ENCODE data around the gene DLX1. TPM values are rescaled to one million over a fixed set of nuclear protein-coding genes. Genes with fewer than 3 reads are reported as not detected.

The DLX1 gene
- total RNA-seq, 1 donor from 2014 or later, result not detected

GRCh38 chr2:172095146-172095904 lies 10.0 kb downstream of the DLX1 start:
- DNase-seq (ENCODE audit: low spot score), result no peak

GRCh38 chr2:172095905-172096625 lies 10.8 kb downstream of the DLX1 start:
- intact Hi-C loops (cut with DNase I), result no loop called here

More at GRCh38 chr2:172095146-172095904, 10.0 kb downstream of the DLX1 start:
- intact Hi-C loops (cut with DNase I), result no loop called here

GRCh38 chr2:172096626-172097547 lies 11.6 kb downstream of the DLX1 start:
- no peak for DNase-seq (ENCODE audit: low spot score)
- intact Hi-C loops (cut with DNase I), result no loop called here

More at GRCh38 chr2:172095905-172096625, 10.8 kb downstream of the DLX1 start:
- DNase-seq (ENCODE audit: low spot score), result no peak

- DNase-seq (ENCODE audit: low spot score), result no peak
- intact Hi-C loops (cut with DNase I), result no loop called here
Measured at GRCh38 chr2:172097557-172098131, 12.3 kb downstream of the DLX1 start.

GRCh38 chr2:172098287-172098649 lies 13.0 kb downstream of the DLX1 start:
- DNase-seq (ENCODE audit: low spot score), result no peak
- intact Hi-C loops (cut with DNase I), result no loop called here

- no peak for DNase-seq (ENCODE audit: low spot score)
- intact Hi-C loops (cut with DNase I), result no loop called here
Measured at GRCh38 chr2:172098650-172099471, 13.6 kb downstream of the DLX1 start.

- intact Hi-C loops (cut with DNase I), result loop anchor here (5.0 to 10.0 kb wide), 3 partner anchors 287 to 505 kb away; no protein-coding TSS in a partner anchor
- no peak for DNase-seq (ENCODE audit: low spot score)
Measured at GRCh38 chr2:172099472-172100079, 14.3 kb downstream of the DLX1 start.

- DNase-seq (ENCODE audit: low spot score), result no peak
- intact Hi-C loops (cut with DNase I), result loop anchor here (5.0 to 10.0 kb wide), 3 partner anchors 288 to 506 kb away; no protein-coding TSS in a partner anchor
Measured at GRCh38 chr2:172100080-172100934, 15.0 kb downstream of the DLX1 start.

GRCh38 chr2:172100935-172101820 lies 15.9 kb downstream of the DLX1 start:
- no peak for DNase-seq (ENCODE audit: low spot score)

GRCh38 chr2:172101821-172102390 lies 16.6 kb downstream of the DLX1 start:
- intact Hi-C loops (cut with DNase I), result loop anchor here (5.0 to 10.0 kb wide), 3 partner anchors 290 to 507 kb away; no protein-coding TSS in a partner anchor
- no peak for DNase-seq (ENCODE audit: low spot score)

More at GRCh38 chr2:172100935-172101820, 15.9 kb downstream of the DLX1 start:
- intact Hi-C loops (cut with DNase I), result loop anchor here (5.0 to 10.0 kb wide), 3 partner anchors 289 to 506 kb away; no protein-coding TSS in a partner anchor

- DNase-seq (ENCODE audit: low spot score), result peak; percentile 93
- intact Hi-C loops (cut with DNase I), result loop anchor here (5.0 to 10.0 kb wide), 3 partner anchors 290 to 508 kb away; no protein-coding TSS in a partner anchor
Measured at GRCh38 chr2:172102391-172103359, 17.4 kb downstream of the DLX1 start, which contains the start of gene DLX2. Gene DLX2, minus strand, starts transcription at chr2:172102900. Its CDS starts 362 bp downstream, at chr2:172102538.

GRCh38 chr2:172103471-172104272 lies 18.4 kb downstream of the DLX1 start:
- peak; percentile 91 for DNase-seq (ENCODE audit: low spot score)
- intact Hi-C loops (cut with DNase I), result loop anchor here (5.0 to 10.0 kb wide), 3 partner anchors 291 to 509 kb away; no protein-coding TSS in a partner anchor

- no peak for DNase-seq (ENCODE audit: low spot score)
- intact Hi-C loops (cut with DNase I), result loop anchor here (10.0 kb wide), 1 partner anchor 511 kb away; no protein-coding TSS in a partner anchor
Measured at GRCh38 chr2:172105471-172106107, 20.3 kb downstream of the DLX1 start.
